ENCODE measurements around the gene MARCHF6.
"Not testable (repeated sequence)": the region's sequence is repeated elsewhere in the genome, so short reads cannot be mapped to it uniquely, and the experiment has no call there.

MARCHF6 gene

GRCh38 chr5:10353241-10354047 is at the start of gene MARCHF6:
Gene MARCHF6 (plus strand): TSS chr5:10353695. CDS start chr5:10353899, 204 bp downstream.
- peak; percentile 96 for DNase-seq

- no peak for DNase-seq
Observed at GRCh38 chr5:10303699-10304170, 49.8 kb upstream of the MARCHF6 start.

- no peak for DNase-seq
Observed at GRCh38 chr5:10304932-10305331, 48.6 kb upstream of the MARCHF6 start.

DNA sequence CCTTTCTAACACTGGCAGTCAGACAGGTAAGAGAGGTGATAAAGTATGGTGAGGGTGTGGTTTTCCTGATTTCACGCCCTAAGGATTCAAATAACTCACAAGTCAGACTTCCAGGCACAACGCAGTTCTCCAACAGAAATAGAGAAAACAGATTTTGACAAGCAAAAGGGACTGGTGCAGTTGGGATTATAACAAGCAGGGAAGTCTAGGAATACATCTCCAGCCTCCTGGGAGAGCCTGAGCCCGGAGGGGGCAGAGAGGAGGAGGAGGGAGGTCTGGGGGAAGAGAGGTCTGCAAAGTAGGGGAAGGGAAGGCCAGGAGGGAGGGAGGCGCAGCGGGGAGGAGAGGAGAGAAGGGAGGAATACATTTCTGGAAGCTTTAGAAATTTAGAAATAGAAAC is 47.4 kb upstream of the MARCHF6 start:
- DNase-seq, result no peak

- no peak for DNase-seq
Observed at GRCh38 chr5:10306806-10307205, 46.7 kb upstream of the MARCHF6 start.

- DNase-seq, result no peak
Observed at GRCh38 chr5:10307206-10308148, 46.0 kb upstream of the MARCHF6 start, which contains the start of gene CMBL. Gene CMBL (minus strand): TSS chr5:10307902. CDS start chr5:10290762, 17,140 bp downstream.

DNA sequence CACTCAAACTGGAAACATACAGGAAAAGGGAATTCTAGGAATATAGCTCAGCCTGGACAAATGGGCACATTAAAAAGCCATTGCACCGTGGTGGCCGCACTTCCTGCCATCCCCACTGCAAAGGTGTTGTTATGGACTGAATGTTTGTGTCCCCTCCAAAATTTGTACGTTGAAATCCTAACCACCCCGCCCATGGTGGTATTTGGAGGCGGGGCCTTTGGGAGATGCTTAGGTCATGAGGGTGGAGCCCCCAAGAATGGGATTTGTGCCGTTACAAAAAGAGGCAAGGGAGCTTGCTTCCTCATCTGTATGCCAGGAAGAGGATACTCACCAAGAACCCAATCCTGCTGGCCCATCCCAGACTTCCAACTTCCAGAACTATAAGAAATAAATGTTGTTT is 44.7 kb upstream of the MARCHF6 start:
- DNase-seq, result no peak

DNA sequence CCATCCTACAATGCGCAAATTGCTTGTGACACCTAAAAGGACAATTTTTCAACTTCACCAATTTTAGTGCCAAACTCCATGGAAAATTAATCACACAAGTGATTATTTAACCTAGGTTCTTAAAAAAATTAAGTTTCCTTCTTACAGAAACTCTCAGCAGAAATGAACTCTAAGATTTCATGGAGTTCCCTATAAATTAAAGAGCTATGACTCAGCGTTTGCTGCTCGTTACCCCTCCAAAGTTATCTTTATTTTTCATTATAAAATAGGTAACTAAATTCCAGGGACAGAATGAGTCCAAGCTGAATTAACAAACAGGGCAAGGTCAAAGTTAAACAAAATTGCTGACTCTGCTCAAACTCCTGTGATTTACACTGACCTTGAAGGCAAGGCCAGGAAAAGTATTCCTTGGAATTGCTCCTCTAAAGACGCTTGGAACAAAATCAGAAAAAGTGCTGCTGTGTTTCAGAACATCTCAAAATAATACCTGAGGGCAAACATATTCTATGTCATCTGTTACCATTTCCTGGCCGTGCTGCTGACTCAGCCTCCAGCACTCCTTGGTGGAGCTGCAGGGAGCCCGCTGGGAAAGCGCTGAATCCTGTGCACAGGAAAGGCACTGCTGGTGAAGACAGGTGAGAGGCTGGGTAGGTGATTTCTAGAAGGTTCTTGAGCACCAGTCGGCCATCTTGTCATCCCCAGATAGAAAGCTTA is 43.3 kb upstream of the MARCHF6 start:
- peak; percentile 34 for DNase-seq

- DNase-seq, result not testable (repeated sequence)
Observed at GRCh38 chr5:10310835-10311570, 42.5 kb upstream of the MARCHF6 start.

DNA sequence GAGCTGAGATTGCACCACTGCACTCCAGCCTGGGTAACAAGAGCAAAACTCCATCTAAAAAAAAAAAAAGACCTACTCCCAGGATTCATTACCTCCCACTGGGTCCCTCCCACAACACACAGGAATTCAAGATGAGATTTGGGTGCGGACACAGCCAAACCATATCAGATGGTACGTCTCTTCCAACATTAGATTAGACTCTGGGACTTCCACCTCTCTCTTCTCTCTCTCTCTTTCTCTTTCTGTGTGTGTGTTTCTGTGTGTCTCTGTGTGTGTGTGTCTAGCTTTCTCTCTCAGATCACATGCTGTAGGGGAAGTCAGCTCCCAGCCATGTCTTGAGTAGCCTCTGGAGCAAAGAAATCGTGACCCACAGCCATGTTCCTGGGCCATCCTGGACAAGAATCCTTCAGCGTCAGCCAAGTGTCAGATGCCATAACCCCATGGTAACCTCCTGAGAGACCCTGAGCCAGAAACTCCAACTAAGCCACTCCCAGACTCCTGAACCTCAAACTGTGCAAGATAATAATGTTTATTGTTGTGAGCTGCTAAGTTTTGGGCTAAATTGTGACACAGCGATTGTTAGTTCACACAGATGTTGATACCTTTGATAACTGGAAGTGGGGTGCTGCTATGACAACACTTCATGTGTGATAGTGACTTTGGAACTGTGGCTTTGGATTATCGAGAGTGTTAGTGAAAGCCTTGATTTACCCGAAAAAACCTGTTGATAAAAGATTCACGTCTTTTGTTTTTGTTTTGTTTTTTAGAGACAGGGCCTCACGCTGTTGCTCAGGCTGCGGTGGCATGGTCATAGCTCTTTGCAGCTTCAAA is 41.7 kb upstream of the MARCHF6 start:
- DNase-seq, result no peak

DNA sequence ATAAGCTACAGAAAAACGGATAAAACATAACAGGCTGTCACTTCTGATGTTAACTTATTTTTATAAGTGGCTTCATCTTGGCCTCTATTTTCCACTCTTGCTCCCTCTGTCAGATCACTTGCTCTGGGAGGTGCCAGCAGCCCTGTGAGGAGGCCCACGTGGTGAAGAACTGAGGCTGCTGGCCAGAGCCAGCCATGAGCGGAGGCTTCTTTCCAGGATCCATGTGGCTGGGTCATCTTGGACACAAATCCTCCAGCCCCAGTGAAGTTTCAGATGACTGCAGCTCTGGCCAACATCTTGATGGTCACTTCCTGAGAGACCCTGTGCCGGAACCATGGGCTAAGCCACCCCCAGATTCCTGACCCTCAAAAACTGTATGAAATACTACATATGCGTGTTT is 38.3 kb upstream of the MARCHF6 start:
- DNase-seq, result no peak

- DNase-seq, result no peak
Observed at GRCh38 chr5:10315824-10316509, 37.5 kb upstream of the MARCHF6 start.

DNA sequence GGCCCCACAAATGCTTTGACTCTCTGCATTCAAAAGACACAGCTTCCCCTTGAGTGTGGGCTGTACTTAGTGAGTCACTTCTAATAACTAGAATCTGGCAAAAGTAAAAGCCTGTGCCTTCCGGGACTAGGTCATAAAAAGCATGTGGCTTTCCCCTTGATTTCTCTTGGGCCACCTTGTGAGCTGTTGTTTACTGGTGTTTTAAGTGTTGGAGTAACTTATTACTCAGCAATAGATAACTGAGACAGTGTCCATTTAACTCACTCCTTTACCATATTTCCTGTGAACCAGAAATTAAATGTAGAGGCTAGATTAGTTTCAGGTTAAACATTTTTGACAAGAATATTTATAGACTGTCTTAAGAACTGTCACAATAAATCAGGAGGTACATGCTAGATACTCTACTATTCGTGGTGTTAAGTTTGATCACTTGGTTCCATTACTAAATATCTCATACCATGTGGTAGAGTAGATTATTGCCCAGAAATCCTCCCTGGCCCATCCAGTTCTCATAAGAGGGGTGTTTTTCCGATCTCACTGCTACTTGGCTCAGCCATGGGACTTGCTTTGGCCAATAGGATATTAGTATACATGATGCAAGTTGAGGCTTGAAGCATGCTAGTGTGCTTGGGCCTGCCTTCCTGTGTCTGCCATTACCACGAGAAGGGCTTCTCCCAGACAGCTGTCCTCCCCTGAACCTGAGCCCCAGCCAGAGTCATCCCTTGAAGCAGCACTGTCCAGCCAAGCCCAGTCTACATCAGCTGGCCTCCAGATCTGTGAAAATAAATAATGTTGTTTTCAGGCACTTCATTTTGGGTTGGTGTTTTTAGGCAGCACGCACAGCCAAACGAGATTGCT is 35.4 kb upstream of the MARCHF6 start:
- no peak for DNase-seq

DNA sequence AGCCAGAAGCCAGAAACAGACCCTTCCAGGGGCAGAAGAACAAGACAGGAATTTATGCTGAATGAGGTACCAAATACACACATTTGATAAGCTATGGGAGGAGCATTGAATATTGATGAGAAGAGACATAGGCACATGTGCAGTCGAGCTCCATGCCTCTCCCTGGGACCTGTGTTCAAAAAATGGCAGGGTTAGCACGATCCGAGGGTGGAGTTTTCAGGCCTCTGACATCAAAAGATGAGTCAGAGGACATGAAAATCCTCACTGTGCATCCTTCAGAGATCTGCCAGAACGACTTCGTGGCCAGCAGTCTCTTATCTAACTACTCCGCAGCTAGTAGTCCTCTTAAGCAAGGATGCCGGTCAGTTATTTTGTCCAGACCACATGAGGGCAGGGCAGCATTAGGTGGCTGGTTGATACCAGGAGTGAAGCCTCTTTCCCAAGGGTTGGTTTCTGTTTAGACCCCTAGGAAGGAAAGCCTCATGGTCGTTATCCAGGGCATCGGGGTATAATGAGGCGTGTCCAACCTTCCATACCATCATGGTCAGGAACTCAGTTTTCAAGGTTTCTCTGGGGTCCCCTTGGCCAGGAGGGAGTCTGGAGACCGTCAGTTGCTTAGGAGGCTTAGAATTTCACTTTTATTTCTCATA is 34.2 kb upstream of the MARCHF6 start:
- no peak for DNase-seq

DNA sequence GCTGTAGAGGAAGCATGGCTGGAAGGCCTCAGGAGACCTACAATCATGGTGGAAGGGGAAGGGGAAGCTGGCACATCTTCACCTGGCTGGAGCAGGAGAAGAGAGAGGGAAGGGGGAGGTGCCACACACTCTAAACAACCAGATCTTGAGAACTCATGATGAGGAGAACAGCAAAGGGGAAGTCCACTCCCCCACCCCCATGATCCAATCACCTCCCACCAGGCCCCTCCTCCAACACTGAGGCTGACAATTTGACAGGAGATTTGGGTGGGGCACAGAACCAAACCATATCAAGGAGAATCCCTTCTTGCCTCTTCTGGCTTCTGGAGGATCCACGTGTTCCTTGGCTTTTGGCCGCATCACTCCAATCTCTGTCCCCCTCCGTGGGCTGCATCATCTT is 32.7 kb upstream of the MARCHF6 start:
- DNase-seq, result no peak

GRCh38 chr5:10321882-10322281 is 31.6 kb upstream of the MARCHF6 start:
- DNase-seq, result no peak

DNA sequence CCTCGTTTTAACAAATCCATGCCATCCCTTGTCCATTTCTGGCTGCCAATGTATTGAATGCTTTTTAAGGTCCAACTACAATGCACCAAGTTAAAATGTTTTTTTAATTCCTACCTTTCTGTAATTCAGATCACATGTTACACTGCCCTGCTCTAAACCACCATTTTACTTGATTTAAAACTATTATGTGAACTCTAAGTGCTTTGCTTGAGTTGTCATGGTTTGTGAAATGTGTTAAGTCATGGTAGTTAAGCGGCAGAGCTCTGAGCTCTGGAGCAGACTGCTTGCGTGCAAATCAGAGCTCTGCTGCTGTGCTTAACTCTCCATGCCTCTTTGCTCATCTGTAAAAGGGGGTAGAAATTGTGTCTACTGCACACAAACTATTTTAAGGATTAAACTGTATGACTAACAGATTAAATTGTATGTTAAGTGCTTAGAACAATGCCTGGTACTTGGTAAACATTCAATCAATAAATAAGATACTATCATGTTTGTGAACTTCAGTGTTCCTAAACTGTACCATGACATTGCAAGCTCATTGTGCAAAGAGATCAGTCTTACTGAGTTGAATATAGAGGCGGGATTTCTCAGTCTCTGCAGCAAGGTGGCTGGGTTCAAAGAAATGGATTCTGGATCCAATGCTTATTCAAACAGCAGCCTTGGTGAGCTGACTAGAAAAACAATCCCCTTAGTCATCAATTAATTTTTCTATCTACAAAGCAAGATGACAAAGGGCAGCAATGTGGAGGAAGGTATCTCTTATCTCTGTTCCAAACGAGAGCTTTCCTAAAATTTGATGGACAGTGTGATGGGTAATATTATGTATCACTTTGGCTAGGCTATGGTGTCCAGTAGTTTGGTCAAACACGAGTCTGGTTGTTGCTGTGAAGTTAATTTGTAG is 29.7 kb upstream of the MARCHF6 start:
- DNase-seq, result no peak
